GM12891 (cell line): ENCODE data around the gene GTF2I.

Experiments
- POLR2A ChIP-seq: IDR thresholded peaks from 2 replicates; pipeline ENCODE4 v1.6.1; 2011; ENCODE audit warnings: low read depth, low read length, control low read depth
- POLR2AphosphoS5 ChIP-seq: IDR thresholded peaks from 2 replicates; pipeline ENCODE4 v1.6.1; 2011; ENCODE audit warnings: low read depth, low read length, control low read depth
- SPI1 ChIP-seq: IDR thresholded peaks from 2 replicates; pipeline ENCODE4 v1.6.1; 2011; ENCODE audit warnings: low read depth, low read length, control low read depth

DNA sequence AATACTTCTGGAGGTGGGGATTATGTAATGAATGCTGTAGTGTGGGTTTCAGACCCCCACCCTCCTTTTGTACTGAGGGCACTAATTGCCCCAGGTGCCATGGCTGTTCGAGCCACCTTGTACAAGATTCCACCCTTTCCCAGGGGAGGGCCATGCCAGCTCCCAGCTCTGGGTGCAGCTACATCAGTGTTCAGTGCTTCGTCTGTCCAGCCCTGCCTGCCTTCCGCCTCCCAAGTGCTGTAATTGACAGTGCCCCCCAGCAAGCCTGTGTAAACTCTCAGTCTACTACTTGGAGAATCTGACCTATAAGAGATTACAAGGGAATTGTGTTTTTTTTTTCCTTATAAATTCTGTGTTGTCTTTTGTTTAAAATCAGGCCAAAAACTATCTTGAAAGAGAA is 33.0 kb downstream of the GTF2I start:
- TF ChIP-seq POLR2A, result no peak
- TF ChIP-seq POLR2AphosphoS5, result no peak
- no peak for TF ChIP-seq SPI1
